ENCODE measurements around the gene PRKCZ. TPM values are rescaled to one million over a fixed set of nuclear protein-coding genes. Genes with fewer than 3 reads are reported as not detected.
A peak's percentile ranks its signal among the peaks of the same experiment; 100 is the strongest.

The PRKCZ gene
- total and polyA plus RNA-seq, 2 donors (not counting 1 experiment from before 2014, with no cell fraction given) = 1.6 to 2.0 TPM

DNA sequence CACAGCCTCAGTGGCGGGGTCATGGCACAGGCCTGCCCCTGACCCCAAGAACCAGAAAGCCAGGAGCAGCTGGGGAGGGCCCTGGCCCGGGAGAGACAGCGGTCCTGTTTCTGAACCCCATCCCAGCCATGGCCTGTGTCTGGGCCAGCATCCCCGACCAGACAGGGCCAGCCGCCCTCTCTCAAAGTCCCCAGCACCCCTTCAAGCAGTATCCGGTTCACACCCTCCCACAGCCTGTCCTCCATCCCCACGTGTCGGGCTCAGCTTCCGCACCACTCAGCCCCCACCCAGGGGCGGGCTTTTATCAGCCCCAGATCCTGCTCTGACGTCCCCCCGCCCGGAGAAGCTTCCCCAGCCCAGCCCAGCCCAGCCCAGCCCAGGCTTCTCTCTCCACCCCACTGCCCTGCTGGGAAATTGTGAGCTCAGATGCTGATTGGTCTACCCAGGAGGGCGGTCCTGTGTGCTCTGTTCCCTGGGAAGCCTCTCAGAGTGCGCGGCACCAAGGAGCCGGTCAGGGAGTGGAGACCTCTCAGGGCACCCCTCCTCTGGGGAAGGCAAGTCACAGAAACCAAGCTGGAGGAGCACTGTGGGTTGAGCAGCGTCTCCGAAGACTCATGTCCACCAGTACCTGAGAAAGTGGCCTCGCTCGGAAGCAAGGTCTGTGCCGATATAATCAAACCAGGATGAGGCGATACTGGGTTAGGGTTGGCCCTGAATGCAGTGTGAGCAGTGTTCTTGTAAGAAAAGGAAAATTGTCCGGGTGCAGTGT is 149.0 kb downstream of the PRKCZ start:
- H3K27ac ChIP-seq (ENCODE audit: insufficient read depth, low read length) = peak overlapping the region; percentile 81
- H3K79me2 ChIP-seq (ENCODE audit: control insufficient read depth, insufficient read depth, low read length) = no peaks in the 10 kb centered on the region
- H3K27me3 ChIP-seq (ENCODE audit: control insufficient read depth, insufficient read depth, low read length) = no peaks in the 10 kb centered on the region
- H3K36me3 ChIP-seq (ENCODE audit: control insufficient read depth, insufficient read depth, low read length) = no peaks in the 10 kb centered on the region
- H3K9ac ChIP-seq (ENCODE audit: insufficient read depth, low read length) = peak overlapping the region; percentile 61
- TF ChIP-seq, protein P1, sequence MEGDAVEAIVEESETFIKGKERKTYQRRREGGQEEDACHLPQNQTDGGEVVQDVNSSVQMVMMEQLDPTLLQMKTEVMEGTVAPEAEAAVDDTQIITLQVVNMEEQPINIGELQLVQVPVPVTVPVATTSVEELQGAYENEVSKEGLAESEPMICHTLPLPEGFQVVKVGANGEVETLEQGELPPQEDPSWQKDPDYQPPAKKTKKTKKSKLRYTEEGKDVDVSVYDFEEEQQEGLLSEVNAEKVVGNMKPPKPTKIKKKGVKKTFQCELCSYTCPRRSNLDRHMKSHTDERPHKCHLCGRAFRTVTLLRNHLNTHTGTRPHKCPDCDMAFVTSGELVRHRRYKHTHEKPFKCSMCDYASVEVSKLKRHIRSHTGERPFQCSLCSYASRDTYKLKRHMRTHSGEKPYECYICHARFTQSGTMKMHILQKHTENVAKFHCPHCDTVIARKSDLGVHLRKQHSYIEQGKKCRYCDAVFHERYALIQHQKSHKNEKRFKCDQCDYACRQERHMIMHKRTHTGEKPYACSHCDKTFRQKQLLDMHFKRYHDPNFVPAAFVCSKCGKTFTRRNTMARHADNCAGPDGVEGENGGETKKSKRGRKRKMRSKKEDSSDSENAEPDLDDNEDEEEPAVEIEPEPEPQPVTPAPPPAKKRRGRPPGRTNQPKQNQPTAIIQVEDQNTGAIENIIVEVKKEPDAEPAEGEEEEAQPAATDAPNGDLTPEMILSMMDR (conservative IDR thresholded peaks at IDR 0.05 in 1 of 2, IDR thresholded peaks at IDR 0.05 in 1 of 2; ENCODE audit: low read depth in 1 of 2, low read length in 2 of 2) = peak in 1 of 2 donors; percentile 23
- TF ChIP-seq EZH2 (IDR thresholded peaks at IDR 0.05; ENCODE audit: low read length, missing control alignments) = no peak
- peak overlapping the region; percentile 51 for H2AFZ ChIP-seq (ENCODE audit: low read length)
- peaks cover 7% of the 10 kb centered on the region for H3K4me1 ChIP-seq (ENCODE audit: control insufficient read depth, extremely low read depth, insufficient read depth, low read length)
- H4K20me1 ChIP-seq (ENCODE audit: control insufficient read depth, extremely low read depth, insufficient read depth, low read length) = no peaks in the 10 kb centered on the region
- H3K4me3 ChIP-seq (replicated peaks in 1 of 4; ENCODE audit: control extremely low read depth in 1 of 4, insufficient read depth in 1 of 4, low read depth in 3 of 4, low read length in 4 of 4) = peak overlapping the region; percentile 51 to 77 (median 64)
- H3K9me3 ChIP-seq (ENCODE audit: control insufficient read depth, insufficient read depth, low read depth, low read length) = no peaks in the 10 kb centered on the region
- peak; percentile 87 to 89 for DNase-seq (ENCODE audit: low read depth in 2 of 2)
- peak overlapping the region; percentile 94 for H3K4me2 ChIP-seq (ENCODE audit: extremely low read depth, insufficient read depth, low read length)

DNA sequence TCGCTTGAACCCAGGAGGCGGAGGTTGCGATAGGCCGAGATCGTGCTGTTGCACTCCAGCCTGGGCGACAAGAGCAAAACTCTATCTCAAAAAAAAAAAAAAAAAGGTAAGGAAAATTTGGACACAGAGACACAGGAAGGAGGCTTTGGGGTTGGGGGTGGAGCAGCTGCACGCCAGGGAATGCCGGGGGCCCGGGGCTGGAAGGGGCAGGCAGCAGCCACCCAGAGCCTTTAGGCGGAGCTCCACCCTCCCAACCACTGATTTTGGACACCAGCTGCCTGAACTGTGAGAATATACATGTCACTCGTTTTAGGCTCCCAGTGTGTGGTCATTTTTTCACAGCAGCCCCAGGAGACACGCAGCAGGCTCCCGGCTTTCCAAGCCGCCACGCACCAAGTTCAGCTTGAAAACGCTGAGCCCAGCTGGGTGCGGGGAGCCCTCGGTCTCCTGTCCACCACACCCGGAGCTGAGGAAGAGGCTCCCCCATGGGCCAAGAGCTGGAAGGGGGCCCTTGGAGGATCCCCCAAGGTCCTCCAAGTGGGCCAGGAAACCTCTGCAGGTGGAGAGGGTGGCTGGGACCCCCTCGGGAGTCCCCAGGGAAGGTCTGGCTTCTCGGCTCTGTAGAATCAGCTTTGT is 150.2 kb downstream of the PRKCZ start:
- Histone ChIP-seq H3K9me3 (ENCODE audit: control insufficient read depth, insufficient read depth, low read depth, low read length) (no peaks in the 10 kb centered on the region), H3K4me2 (ENCODE audit: extremely low read depth, insufficient read depth, low read length) (peak overlapping the region; percentile 64), H3K79me2 (ENCODE audit: control insufficient read depth, insufficient read depth, low read length) (no peaks in the 10 kb centered on the region), H3K4me1 (ENCODE audit: control insufficient read depth, extremely low read depth, insufficient read depth, low read length) (peaks cover 10% of the 10 kb centered on the region), H3K27me3 (ENCODE audit: control insufficient read depth, insufficient read depth, low read length) (no peaks in the 10 kb centered on the region), H3K4me3 (replicated peaks in 1 of 4; ENCODE audit: control extremely low read depth in 1 of 4, insufficient read depth in 1 of 4, low read depth in 3 of 4, low read length in 4 of 4) (peak overlapping the region in 2 of 4 experiments; percentile 2 to 28), H2AFZ (ENCODE audit: low read length) (no peak overlapping the region), H4K20me1 (ENCODE audit: control insufficient read depth, extremely low read depth, insufficient read depth, low read length) (no peaks in the 10 kb centered on the region), H3K9ac (ENCODE audit: insufficient read depth, low read length) (peak overlapping the region; percentile 23), H3K27ac (ENCODE audit: insufficient read depth, low read length) (no peak overlapping the region), H3K36me3 (ENCODE audit: control insufficient read depth, insufficient read depth, low read length) (no peaks in the 10 kb centered on the region)
- no peak for DNase-seq (ENCODE audit: low read depth in 2 of 2)
- TF ChIP-seq, protein P1 (conservative IDR thresholded peaks at IDR 0.05 in 1 of 2, IDR thresholded peaks at IDR 0.05 in 1 of 2; ENCODE audit: low read depth in 1 of 2, low read length in 2 of 2) = no peak
- no peak for TF ChIP-seq EZH2 (IDR thresholded peaks at IDR 0.05; ENCODE audit: low read length, missing control alignments)

DNA sequence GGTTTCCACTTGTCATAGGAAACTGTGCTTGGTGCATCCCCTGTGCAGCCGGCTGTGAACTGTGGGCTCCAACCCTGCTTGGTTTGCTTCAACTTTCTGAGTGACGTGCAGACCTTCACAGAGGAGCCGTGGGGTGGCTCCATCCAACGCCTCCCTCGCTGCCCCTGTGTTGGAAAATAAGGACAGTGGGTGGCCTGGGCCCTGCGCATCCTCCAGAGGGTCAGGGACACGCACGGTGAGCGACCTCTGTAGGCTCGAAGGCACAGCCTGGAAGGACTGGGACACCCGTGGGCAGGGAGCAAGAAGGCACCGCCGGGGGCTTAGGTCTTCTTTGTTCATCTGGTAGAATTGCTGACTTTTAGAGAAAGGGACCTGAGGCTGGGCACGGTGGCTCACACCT is 150.9 kb downstream of the PRKCZ start:
- Histone ChIP-seq H3K79me2 (ENCODE audit: control insufficient read depth, insufficient read depth, low read length) (no peaks in the 10 kb centered on the region), H3K27ac (ENCODE audit: insufficient read depth, low read length) (no peak overlapping the region), H3K27me3 (ENCODE audit: control insufficient read depth, insufficient read depth, low read length) (no peaks in the 10 kb centered on the region), H3K9me3 (ENCODE audit: control insufficient read depth, insufficient read depth, low read depth, low read length) (no peaks in the 10 kb centered on the region), H3K9ac (ENCODE audit: insufficient read depth, low read length) (no peak overlapping the region), H3K36me3 (ENCODE audit: control insufficient read depth, insufficient read depth, low read length) (no peaks in the 10 kb centered on the region), H3K4me1 (ENCODE audit: control insufficient read depth, extremely low read depth, insufficient read depth, low read length) (peaks cover 10% of the 10 kb centered on the region), H4K20me1 (ENCODE audit: control insufficient read depth, extremely low read depth, insufficient read depth, low read length) (no peaks in the 10 kb centered on the region), H3K4me2 (ENCODE audit: extremely low read depth, insufficient read depth, low read length) (no peak overlapping the region), H3K4me3 (replicated peaks in 1 of 4; ENCODE audit: control extremely low read depth in 1 of 4, insufficient read depth in 1 of 4, low read depth in 3 of 4, low read length in 4 of 4) (no peak overlapping the region), H2AFZ (ENCODE audit: low read length) (no peak overlapping the region)
- no peak for TF ChIP-seq EZH2 (IDR thresholded peaks at IDR 0.05; ENCODE audit: low read length, missing control alignments)
- TF ChIP-seq, protein P1 (conservative IDR thresholded peaks at IDR 0.05 in 1 of 2, IDR thresholded peaks at IDR 0.05 in 1 of 2; ENCODE audit: low read depth in 1 of 2, low read length in 2 of 2) = no peak
- no peak for DNase-seq (ENCODE audit: low read depth in 2 of 2)
